Measurements from ENCODE around the gene FAM47E.

DNA sequence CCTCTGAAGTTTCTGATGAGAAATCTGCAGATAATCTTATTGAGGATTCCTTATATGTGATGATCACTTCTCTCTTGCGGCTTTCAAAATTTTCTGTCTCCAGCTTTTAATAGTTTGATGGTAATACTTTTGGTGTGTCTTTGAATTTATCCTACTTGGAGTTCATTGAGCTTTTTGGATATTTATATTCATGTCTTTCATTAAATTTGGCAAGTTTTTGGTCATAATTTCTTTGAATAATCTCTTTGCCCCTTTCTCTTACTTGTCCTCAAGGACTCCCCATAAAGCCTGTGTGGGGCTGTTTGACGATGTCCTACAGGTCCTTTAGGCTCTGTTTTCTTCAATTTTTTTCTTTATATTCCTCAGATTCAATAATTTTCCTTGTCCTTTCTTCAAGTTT is 11.3 kb upstream of the FAM47E start:
- TF ChIP-seq, protein P1, sequence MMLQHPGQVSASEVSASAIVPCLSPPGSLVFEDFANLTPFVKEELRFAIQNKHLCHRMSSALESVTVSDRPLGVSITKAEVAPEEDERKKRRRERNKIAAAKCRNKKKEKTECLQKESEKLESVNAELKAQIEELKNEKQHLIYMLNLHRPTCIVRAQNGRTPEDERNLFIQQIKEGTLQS (IDR thresholded peaks at IDR 0.05; ENCODE audit: insufficient read depth, low read depth, low read length): no peak
- TF ChIP-seq, protein P2, sequence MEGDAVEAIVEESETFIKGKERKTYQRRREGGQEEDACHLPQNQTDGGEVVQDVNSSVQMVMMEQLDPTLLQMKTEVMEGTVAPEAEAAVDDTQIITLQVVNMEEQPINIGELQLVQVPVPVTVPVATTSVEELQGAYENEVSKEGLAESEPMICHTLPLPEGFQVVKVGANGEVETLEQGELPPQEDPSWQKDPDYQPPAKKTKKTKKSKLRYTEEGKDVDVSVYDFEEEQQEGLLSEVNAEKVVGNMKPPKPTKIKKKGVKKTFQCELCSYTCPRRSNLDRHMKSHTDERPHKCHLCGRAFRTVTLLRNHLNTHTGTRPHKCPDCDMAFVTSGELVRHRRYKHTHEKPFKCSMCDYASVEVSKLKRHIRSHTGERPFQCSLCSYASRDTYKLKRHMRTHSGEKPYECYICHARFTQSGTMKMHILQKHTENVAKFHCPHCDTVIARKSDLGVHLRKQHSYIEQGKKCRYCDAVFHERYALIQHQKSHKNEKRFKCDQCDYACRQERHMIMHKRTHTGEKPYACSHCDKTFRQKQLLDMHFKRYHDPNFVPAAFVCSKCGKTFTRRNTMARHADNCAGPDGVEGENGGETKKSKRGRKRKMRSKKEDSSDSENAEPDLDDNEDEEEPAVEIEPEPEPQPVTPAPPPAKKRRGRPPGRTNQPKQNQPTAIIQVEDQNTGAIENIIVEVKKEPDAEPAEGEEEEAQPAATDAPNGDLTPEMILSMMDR (IDR thresholded peaks at IDR 0.05; ENCODE audit: control extremely low read depth in 1 of 3, insufficient read depth in 1 of 3, low read depth in 1 of 3, low read length in 3 of 3): no peak
- TF ChIP-seq POLR2A (IDR thresholded peaks at IDR 0.05; ENCODE audit: control extremely low read depth in 1 of 2, low read depth in 2 of 2, low read length in 2 of 2): no peak
- TF ChIP-seq POLR2AphosphoS5 (IDR thresholded peaks at IDR 0.05; ENCODE audit: low read depth, low read length): no peak
- TF ChIP-seq, protein P3, sequence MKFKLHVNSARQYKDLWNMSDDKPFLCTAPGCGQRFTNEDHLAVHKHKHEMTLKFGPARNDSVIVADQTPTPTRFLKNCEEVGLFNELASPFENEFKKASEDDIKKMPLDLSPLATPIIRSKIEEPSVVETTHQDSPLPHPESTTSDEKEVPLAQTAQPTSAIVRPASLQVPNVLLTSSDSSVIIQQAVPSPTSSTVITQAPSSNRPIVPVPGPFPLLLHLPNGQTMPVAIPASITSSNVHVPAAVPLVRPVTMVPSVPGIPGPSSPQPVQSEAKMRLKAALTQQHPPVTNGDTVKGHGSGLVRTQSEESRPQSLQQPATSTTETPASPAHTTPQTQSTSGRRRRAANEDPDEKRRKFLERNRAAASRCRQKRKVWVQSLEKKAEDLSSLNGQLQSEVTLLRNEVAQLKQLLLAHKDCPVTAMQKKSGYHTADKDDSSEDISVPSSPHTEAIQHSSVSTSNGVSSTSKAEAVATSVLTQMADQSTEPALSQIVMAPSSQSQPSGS (IDR thresholded peaks at IDR 0.05; ENCODE audit: low read length): no peak
- TF ChIP-seq, protein P4, sequence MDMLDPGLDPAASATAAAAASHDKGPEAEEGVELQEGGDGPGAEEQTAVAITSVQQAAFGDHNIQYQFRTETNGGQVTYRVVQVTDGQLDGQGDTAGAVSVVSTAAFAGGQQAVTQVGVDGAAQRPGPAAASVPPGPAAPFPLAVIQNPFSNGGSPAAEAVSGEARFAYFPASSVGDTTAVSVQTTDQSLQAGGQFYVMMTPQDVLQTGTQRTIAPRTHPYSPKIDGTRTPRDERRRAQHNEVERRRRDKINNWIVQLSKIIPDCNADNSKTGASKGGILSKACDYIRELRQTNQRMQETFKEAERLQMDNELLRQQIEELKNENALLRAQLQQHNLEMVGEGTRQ (IDR thresholded peaks at IDR 0.05; ENCODE audit: low read length): no peak
- no peak for TF ChIP-seq TAF1 (IDR thresholded peaks at IDR 0.05; ENCODE audit: low read depth, low read length)
- TF ChIP-seq EZH2 (IDR thresholded peaks at IDR 0.05; ENCODE audit: low read depth, low read length, severe bottlenecking): no peak
- TF ChIP-seq CHD1 (IDR thresholded peaks at IDR 0.05; ENCODE audit: low read depth, low read length): no peak
- TF ChIP-seq EP300 (IDR thresholded peaks at IDR 0.05; ENCODE audit: borderline replicate concordance in 1 of 2, low read depth in 2 of 2, low read length in 2 of 2): no peak
- TF ChIP-seq HDAC6 (IDR thresholded peaks at IDR 0.05; ENCODE audit: low read depth, low read length): no peak
- no peak for TF ChIP-seq JUND (IDR thresholded peaks at IDR 0.05; ENCODE audit: low read length)
- TF ChIP-seq SP1 (IDR thresholded peaks at IDR 0.05; ENCODE audit: low read depth, low read length): no peak

Data from H1 (cell line).